PC-3 (cell line): ENCODE data around the gene FGFR2. TPM values are rescaled to one million over a fixed set of nuclear protein-coding genes. Genes with fewer than 3 reads are reported as not detected.

ENCODE experiments used
- ATAC-seq: fragments of 200-7000 bp; cut with Tn5 transposase; 2 replicates; pipeline ENCODE4 v1.9.1; 2020; ENCODE audit warnings: mild to moderate bottlenecking, moderate library complexity
- BruUV-seq: library from RNA; stranded (reverse); fragments of 400-500 nt; replicated peaks from 2 replicates; lab custom pipeline; 2021; lab: Mats Ljungman, UMichigan
- CTCF ChIA-PET: fragments of 300-600 bp; sonication (Branson Sonifier 250); formaldehyde crosslinking; loops from one replicate; lab custom pipeline; 2022; ENCODE audit warnings: antibody characterized with exemption; lab: Charles Lee
- POLR2A ChIA-PET: fragments of 300-600 bp; sonication (Branson Sonifier 250); formaldehyde crosslinking; loops from one replicate; lab custom pipeline; 2022; ENCODE audit warnings: antibody characterized with exemption; ENCODE audit not compliant: unreplicated experiment; lab: Charles Lee
- DNase-seq: peaks from one replicate; pipeline ENCODE4 v3.0.0-alpha.2; 2015
- H2AFZ ChIP-seq: fragments of 300-600 bp; sonication (generic); 2 replicates; pipeline ENCODE4 v1.6.0; 2016; ENCODE audit warnings: antibody characterized with exemption, low read length
- H3F3A ChIP-seq: fragments of 300-600 bp; sonication (generic); one replicate; pipeline ENCODE4 v1.6.0; 2017; ENCODE audit warnings: antibody characterized with exemption, low read length, control low read depth, mild to moderate bottlenecking; ENCODE audit not compliant: unreplicated experiment
- H3K27ac ChIP-seq: fragments of 300-600 bp; sonication (generic); 2 replicates; pipeline ENCODE4 v1.5.1; 2016; ENCODE audit warnings: mild to moderate bottlenecking, low read length
- H3K27me3 ChIP-seq: fragments of 300-600 bp; sonication (generic); 2 replicates; pipeline ENCODE4 v1.6.1; 2016; ENCODE audit warnings: low read length, mixed read lengths
- H3K36me3 ChIP-seq: fragments of 300-600 bp; sonication (generic); 2 replicates; pipeline ENCODE4 v1.6.1; 2016; ENCODE audit warnings: low read depth, mixed run types, low read length, mixed read lengths
- H3K4me1 ChIP-seq: fragments of 300-600 bp; sonication (generic); 2 replicates; pipeline ENCODE4 v1.5.1; 2016; ENCODE audit warnings: low read length; ENCODE audit not compliant: insufficient read depth
- H3K4me2 ChIP-seq: fragments of 300-600 bp; sonication (generic); 2 replicates; pipeline ENCODE4 v1.6.0; 2016; ENCODE audit warnings: low read length
- H3K4me3 ChIP-seq: fragments of 300-600 bp; sonication (generic); 2 replicates; pipeline ENCODE4 v1.5.1; 2016; ENCODE audit warnings: mild to moderate bottlenecking, low read length, mixed read lengths
- H3K79me2 ChIP-seq: fragments of 300-600 bp; sonication (generic); 2 replicates; pipeline ENCODE4 v1.6.1; 2017; ENCODE audit warnings: low read length, mixed read lengths
- H3K9ac ChIP-seq: fragments of 300-600 bp; sonication (generic); 2 replicates; pipeline ENCODE4 v1.6.0; 2016; ENCODE audit warnings: mild to moderate bottlenecking, low read length
- H3K9me2 ChIP-seq: fragments of 300-600 bp; sonication (generic); replicated peaks from 2 replicates; pipeline ENCODE4 v1.6.1; 2016; ENCODE audit warnings: mixed run types, low read length, mixed read lengths
- H3K9me3 ChIP-seq: fragments of 300-600 bp; sonication (generic); 2 replicates; pipeline ENCODE4 v1.6.1; 2016; ENCODE audit warnings: low read length, mixed read lengths
- H4K20me1 ChIP-seq: fragments of 300-600 bp; sonication (generic); 2 replicates; pipeline ENCODE4 v1.6.1; 2016; ENCODE audit warnings: low read length, mixed read lengths
- CTCF ChIP-seq: fragments of 300-600 bp; sonication (generic); conservative IDR thresholded peaks from 2 replicates; pipeline ENCODE4 v1.5.1; 2017; ENCODE audit warnings: antibody characterized with exemption, low read depth, mild to moderate bottlenecking, low read length
- EZH2 ChIP-seq: fragments of 300-600 bp; sonication (generic); IDR thresholded peaks from one replicate; pipeline ENCODE4 v1.6.1; 2017; ENCODE audit warnings: antibody characterized with exemption, mild to moderate bottlenecking, low read length; ENCODE audit not compliant: unreplicated experiment
- EZH2phosphoT487 ChIP-seq: fragments of 300-600 bp; sonication (generic); IDR thresholded peaks from 2 replicates; pipeline ENCODE4 v1.6.1; 2018; ENCODE audit warnings: mild to moderate bottlenecking, antibody characterized with exemption, low read length, borderline replicate concordance
- intact Hi-C: fragments of 100-400 bp; cut with micrococcal nuclease; formaldehyde crosslinking; loops from 2 replicates; pipeline ENCODE4 v1.9.0; 2023
- total RNA-seq: library from RNA; depleted of rRNA; stranded (reverse); fragments of >200 nt; gene quantifications from 2 replicates; pipeline ENCODE4 v1.2.3, GENCODE V29; 2014

FGFR2 gene
- total RNA-seq, 1 experiment from 2014 or later: 0.36 TPM

DNA sequence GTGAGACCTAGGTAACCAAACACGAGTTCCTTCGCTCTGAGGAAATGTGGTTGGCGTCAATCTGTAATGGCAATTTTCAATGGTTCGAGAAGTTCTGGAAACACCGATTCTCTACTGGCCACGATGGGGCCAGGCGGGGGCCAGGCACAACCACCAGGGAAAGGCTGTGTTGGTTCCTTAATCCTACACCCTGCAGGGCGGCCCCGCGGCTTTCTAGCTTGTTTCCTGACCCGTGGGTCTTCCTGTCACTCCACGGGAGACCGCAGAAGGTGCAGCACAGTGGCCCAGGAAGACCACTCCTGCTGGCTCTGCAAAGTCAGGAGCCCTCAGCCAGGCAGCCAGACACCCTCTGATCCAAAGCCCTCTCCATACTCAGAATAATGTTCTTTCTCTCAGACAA lies 113.4 kb downstream of the FGFR2 start:
- POLR2A ChIA-PET: no interaction called here
- Histone ChIP-seq H3K36me3 (no peaks in the 10 kb centered on the region), H3K79me2 (no peaks in the 10 kb centered on the region), H3K27ac (no peak overlapping the region), H3K4me2 (no peak overlapping the region), H3K4me3 (no peak overlapping the region), H3K9me3 (no peaks in the 10 kb centered on the region), H3K4me1 (no peaks in the 10 kb centered on the region), H3K27me3 (peaks cover 83% of the 10 kb centered on the region), H4K20me1 (no peaks in the 10 kb centered on the region), H2AFZ (no peak overlapping the region), H3K9ac (no peak overlapping the region), H3K9me2 (no peaks in the 10 kb centered on the region), H3F3A (no peaks in the 10 kb centered on the region)
- CTCF ChIA-PET: no interaction called here
- intact Hi-C loops: no loop called here
- TF ChIP-seq EZH2: no peak
- TF ChIP-seq EZH2phosphoT487: no peak
- DNase-seq: no peak
- no peak for ATAC-seq
- no TSS peak for BruUV-seq

DNA sequence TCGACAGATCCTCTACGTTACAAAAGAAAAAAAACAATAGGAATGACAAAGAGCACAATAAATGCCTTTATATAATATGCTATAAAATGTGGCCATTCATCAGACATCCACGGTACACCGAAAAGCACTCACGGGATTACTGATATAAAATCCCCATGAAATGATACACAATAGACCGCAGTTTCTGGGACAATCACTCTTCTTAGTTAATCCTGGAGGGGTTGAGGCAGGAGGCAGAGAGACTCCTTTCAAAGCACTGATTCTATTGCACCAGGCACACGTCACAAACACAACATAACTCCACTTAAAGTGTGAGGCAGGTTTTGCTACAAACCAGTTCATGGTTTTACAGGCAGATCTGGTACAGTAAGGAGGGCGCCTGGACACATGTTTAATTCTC lies 113.8 kb downstream of the FGFR2 start:
- ATAC-seq: no peak
- H3K27ac ChIP-seq: no peak overlapping the region
- no peak overlapping the region for H3K9ac ChIP-seq
- ChIA-PET POLR2A (no interaction called here), CTCF (no interaction called here)
- BruUV-seq: no TSS peak
- H2AFZ ChIP-seq: no peak overlapping the region
- no peak overlapping the region for H3K4me3 ChIP-seq
- no peaks in the 10 kb centered on the region for H3K36me3 ChIP-seq
- no peaks in the 10 kb centered on the region for H3K9me2 ChIP-seq
- no peaks in the 10 kb centered on the region for H3F3A ChIP-seq
- H3K79me2 ChIP-seq: no peaks in the 10 kb centered on the region
- H4K20me1 ChIP-seq: no peaks in the 10 kb centered on the region
- no peaks in the 10 kb centered on the region for H3K4me1 ChIP-seq
- peaks cover 83% of the 10 kb centered on the region for H3K27me3 ChIP-seq
- no peak for DNase-seq
- H3K4me2 ChIP-seq: no peak overlapping the region
- TF ChIP-seq CTCF (no peak), EZH2 (no peak), EZH2phosphoT487 (no peak)
- no peaks in the 10 kb centered on the region for H3K9me3 ChIP-seq
- intact Hi-C loops: no loop called here

DNA sequence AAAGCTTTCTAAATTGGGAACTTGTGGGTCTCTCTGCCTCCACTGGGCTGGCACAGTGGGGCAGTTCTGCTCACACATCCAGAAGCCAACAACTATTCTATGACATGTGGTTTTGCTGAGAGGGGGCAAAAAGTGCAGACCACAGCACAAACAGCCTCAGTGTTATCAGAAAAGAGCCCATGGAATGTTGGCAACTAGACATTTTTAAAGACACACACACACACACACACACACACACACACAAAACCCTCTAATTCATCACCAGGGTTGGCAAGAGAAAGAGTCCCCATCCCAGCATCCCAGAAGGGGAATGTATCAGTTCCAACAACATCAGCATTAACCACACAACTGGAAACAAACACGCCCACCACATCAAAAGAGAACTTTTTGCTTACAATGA lies 117.1 kb downstream of the FGFR2 start:
- no peaks in the 10 kb centered on the region for H3K9me3 ChIP-seq
- no peaks in the 10 kb centered on the region for H3K4me1 ChIP-seq
- no peak overlapping the region for H3K4me2 ChIP-seq
- no peak overlapping the region for H3K4me3 ChIP-seq
- intact Hi-C loops: no loop called here
- H3F3A ChIP-seq: no peaks in the 10 kb centered on the region
- TF ChIP-seq EZH2 (no peak), CTCF (no peak), EZH2phosphoT487 (no peak)
- CTCF ChIA-PET: no interaction called here
- DNase-seq (no peak), ATAC-seq (no peak)
- peaks cover 69% of the 10 kb centered on the region for H3K27me3 ChIP-seq
- no peaks in the 10 kb centered on the region for H3K9me2 ChIP-seq
- POLR2A ChIA-PET: no interaction called here
- H3K79me2 ChIP-seq: no peaks in the 10 kb centered on the region
- H4K20me1 ChIP-seq: no peaks in the 10 kb centered on the region
- no TSS peak for BruUV-seq
- no peak overlapping the region for H3K9ac ChIP-seq
- H3K27ac ChIP-seq: no peak overlapping the region
- H2AFZ ChIP-seq: no peak overlapping the region
- H3K36me3 ChIP-seq: no peaks in the 10 kb centered on the region
